HepG2 (cell line): ENCODE measurements around the gene TUBA4B. TPM values are rescaled to one million over a fixed set of nuclear protein-coding genes. Genes with fewer than 3 reads are reported as not detected.
A peak's percentile ranks its signal among the peaks of the same experiment; 100 is the strongest.

ENCODE experiments used
- FOSL1 ChIP-seq: sonication (generic); formaldehyde crosslinking; IDR thresholded peaks from 2 replicates; pipeline ENCODE4 v1.9.0; 2021; ENCODE audit warnings: missing genetic modification reagents, borderline replicate concordance
- RAD51 ChIP-seq: fragments of 450-650 bp; IDR thresholded peaks from 2 replicates; pipeline ENCODE4 v1.6.1; 2016; ENCODE audit warnings: borderline replicate concordance
- TP53 ChIP-seq: sonication (generic); formaldehyde crosslinking; conservative IDR thresholded peaks from 2 replicates; pipeline ENCODE4 v1.4.0; 2020; ENCODE audit warnings: missing genetic modification reagents
- polyA plus RNA-seq, 8 experiments: library from polyadenylated mRNA; depleted of rRNA in 3 of 8; stranded (reverse) in 7 of 8; unstranded in 1 of 8; fragments of >200 nt; fragmentation: Illumina TruSeq in 4 of 8; extraction: Trizol in 4 of 8; gene quantifications; 2 replicates each; pipeline versions ENCODE4 v1.2.1 to v1.2.3, GENCODE V29; 2011 to 2016; ENCODE audit warnings: low read depth in 4 of 8, missing spikeins in 1 of 8, mixed read lengths in 1 of 8; ENCODE audit not compliant: insufficient read depth in 1 of 8
- total RNA-seq, 5 experiments: library from RNA; depleted of rRNA; stranded (reverse); fragments of >200 nt; fragmentation: Illumina TruSeq; extraction: Trizol; gene quantifications; 2 replicates each; pipeline ENCODE4 v1.2.3, GENCODE V29; 2016; ENCODE audit warnings: low read depth in 1 of 5
- TF ChIP-seq, protein P1 (sequence below): IDR thresholded peaks from 2 replicates; pipeline ENCODE4 v1.6.1; 2016; ENCODE audit warnings: mild to moderate bottlenecking, missing biosample characterization, missing genetic modification reagents
- TF ChIP-seq, protein P2 (sequence below): sonication (generic); formaldehyde crosslinking; IDR thresholded peaks from 2 replicates; pipeline ENCODE4 v1.5.0; 2020; ENCODE audit warnings: mild to moderate bottlenecking, missing genetic modification reagents, borderline replicate concordance
- TF ChIP-seq, protein P3 (sequence below): IDR thresholded peaks from 2 replicates; pipeline ENCODE4 v1.6.1; 2016; ENCODE audit warnings: mild to moderate bottlenecking
- TF ChIP-seq, protein P4 (sequence below): sonication (generic); formaldehyde crosslinking; IDR thresholded peaks from 2 replicates; pipeline ENCODE4 v1.5.0; 2020; ENCODE audit warnings: mild to moderate bottlenecking, missing genetic modification reagents, borderline replicate concordance
- TF ChIP-seq, protein P5 (sequence below): sonication (generic); formaldehyde crosslinking; IDR thresholded peaks from 2 replicates; pipeline ENCODE4 v1.5.1; 2020; ENCODE audit warnings: mild to moderate bottlenecking, missing genetic modification reagents, borderline replicate concordance
- TF ChIP-seq, protein P6 (sequence below): sonication (generic); formaldehyde crosslinking; IDR thresholded peaks from 2 replicates; pipeline ENCODE4 v1.4.0; 2020; ENCODE audit warnings: mild to moderate bottlenecking, missing genetic modification reagents

TUBA4B gene
- total and polyA plus RNA-seq, 2 of the 13 experiments (the other 11 are each of a cell fraction or from before 2014, with no cell fraction given): 0.18 to 0.22 TPM

DNA sequence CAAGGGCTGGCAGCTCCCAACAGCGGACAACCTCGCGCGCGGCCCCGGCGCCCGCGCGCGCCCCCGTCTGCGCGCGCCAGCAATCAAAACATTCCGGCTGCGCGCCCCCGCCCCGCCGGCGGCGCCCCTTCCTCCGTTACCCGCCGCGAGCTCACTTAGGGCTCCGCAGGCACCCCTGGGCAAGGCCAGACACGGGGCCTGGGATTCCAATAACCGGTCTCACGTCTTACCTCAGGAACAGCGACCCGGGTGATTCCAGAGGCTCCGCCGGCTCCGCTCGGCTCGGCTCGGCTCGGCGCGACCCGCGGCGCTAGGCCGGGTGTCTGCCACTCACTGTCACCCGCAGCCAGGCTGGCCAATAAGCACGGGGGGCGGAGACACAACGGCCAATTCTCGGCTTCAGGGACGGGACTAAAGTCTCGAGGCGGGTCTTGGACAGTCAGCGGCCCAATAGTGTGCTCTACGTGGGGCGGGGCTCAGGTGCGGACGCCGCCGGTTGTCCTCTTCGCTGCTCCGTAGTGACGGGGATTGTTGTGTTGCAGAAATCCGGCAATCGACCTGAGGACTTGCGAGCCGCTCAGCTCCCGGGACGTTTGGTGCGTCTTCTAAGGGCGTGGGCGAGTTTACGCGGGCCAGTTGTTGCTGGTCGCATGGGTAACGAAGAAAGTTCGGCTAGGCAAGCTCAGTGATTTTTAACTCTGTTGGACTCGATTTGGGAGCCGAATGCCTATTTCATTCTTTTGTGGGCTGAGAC, 23.6 kb upstream of the TUBA4B start, which contains the start of the genes ANKZF1 and ATG9A (continued):
- TF ChIP-seq, protein P1, sequence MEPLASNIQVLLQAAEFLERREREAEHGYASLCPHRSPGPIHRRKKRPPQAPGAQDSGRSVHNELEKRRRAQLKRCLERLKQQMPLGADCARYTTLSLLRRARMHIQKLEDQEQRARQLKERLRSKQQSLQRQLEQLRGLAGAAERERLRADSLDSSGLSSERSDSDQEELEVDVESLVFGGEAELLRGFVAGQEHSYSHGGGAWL (CRISPR knock-in tag): 0 out of 2 replicates have a peak, but pooled peaks have one; percentile 45
- TF ChIP-seq, protein P2, sequence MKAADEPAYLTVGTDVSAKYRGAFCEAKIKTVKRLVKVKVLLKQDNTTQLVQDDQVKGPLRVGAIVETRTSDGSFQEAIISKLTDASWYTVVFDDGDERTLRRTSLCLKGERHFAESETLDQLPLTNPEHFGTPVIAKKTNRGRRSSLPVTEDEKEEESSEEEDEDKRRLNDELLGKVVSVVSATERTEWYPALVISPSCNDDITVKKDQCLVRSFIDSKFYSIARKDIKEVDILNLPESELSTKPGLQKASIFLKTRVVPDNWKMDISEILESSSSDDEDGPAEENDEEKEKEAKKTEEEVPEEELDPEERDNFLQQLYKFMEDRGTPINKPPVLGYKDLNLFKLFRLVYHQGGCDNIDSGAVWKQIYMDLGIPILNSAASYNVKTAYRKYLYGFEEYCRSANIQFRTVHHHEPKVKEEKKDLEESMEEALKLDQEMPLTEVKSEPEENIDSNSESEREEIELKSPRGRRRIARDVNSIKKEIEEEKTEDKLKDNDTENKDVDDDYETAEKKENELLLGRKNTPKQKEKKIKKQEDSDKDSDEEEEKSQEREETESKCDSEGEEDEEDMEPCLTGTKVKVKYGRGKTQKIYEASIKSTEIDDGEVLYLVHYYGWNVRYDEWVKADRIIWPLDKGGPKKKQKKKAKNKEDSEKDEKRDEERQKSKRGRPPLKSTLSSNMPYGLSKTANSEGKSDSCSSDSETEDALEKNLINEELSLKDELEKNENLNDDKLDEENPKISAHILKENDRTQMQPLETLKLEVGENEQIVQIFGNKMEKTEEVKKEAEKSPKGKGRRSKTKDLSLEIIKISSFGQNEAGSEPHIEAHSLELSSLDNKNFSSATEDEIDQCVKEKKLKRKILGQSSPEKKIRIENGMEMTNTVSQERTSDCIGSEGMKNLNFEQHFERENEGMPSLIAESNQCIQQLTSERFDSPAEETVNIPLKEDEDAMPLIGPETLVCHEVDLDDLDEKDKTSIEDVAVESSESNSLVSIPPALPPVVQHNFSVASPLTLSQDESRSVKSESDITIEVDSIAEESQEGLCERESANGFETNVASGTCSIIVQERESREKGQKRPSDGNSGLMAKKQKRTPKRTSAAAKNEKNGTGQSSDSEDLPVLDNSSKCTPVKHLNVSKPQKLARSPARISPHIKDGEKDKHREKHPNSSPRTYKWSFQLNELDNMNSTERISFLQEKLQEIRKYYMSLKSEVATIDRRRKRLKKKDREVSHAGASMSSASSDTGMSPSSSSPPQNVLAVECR (CRISPR knock-in tag): peak; percentile 96
- TF ChIP-seq, protein P3, sequence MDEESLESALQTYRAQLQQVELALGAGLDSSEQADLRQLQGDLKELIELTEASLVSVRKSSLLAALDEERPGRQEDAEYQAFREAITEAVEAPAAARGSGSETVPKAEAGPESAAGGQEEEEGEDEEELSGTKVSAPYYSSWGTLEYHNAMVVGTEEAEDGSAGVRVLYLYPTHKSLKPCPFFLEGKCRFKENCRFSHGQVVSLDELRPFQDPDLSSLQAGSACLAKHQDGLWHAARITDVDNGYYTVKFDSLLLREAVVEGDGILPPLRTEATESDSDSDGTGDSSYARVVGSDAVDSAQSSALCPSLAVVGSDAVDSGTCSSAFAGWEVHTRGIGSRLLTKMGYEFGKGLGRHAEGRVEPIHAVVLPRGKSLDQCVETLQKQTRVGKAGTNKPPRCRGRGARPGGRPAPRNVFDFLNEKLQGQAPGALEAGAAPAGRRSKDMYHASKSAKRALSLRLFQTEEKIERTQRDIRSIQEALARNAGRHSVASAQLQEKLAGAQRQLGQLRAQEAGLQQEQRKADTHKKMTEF: no peak
- no peak for TF ChIP-seq RAD51
- TF ChIP-seq, protein P4, sequence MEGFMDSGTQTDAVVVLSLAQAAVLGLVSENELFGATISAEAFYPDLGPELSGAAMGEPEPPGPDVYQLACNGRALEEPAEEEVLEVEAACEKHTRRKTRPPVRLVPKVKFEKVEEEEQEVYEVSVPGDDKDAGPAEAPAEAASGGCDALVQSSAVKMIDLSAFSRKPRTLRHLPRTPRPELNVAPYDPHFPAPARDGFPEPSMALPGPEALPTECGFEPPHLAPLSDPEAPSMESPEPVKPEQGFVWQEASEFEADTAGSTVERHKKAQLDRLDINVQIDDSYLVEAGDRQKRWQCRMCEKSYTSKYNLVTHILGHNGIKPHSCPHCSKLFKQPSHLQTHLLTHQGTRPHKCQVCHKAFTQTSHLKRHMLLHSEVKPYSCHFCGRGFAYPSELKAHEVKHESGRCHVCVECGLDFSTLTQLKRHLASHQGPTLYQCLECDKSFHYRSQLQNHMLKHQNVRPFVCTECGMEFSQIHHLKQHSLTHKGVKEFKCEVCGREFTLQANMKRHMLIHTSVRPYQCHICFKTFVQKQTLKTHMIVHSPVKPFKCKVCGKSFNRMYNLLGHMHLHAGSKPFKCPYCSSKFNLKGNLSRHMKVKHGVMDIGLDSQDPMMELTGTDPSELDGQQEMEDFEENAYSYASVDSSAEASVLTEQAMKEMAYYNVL (CRISPR knock-in tag): no peak
- TF ChIP-seq, protein P5, sequence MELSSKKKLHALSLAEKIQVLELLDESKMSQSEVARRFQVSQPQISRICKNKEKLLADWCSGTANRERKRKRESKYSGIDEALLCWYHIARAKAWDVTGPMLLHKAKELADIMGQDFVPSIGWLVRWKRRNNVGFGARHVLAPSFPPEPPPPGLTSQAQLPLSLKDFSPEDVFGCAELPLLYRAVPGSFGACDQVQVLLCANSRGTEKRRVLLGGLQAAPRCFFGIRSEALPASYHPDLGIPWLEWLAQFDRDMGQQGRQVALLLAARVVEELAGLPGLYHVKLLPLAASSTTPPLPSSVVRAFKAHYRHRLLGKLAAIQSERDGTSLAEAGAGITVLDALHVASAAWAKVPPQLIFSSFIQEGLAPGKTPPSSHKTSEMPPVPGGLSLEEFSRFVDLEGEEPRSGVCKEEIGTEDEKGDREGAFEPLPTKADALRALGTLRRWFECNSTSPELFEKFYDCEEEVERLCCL (CRISPR knock-in tag): 0 out of 2 replicates have a peak, but pooled peaks have one; percentile 23
- TF ChIP-seq, protein P6, sequence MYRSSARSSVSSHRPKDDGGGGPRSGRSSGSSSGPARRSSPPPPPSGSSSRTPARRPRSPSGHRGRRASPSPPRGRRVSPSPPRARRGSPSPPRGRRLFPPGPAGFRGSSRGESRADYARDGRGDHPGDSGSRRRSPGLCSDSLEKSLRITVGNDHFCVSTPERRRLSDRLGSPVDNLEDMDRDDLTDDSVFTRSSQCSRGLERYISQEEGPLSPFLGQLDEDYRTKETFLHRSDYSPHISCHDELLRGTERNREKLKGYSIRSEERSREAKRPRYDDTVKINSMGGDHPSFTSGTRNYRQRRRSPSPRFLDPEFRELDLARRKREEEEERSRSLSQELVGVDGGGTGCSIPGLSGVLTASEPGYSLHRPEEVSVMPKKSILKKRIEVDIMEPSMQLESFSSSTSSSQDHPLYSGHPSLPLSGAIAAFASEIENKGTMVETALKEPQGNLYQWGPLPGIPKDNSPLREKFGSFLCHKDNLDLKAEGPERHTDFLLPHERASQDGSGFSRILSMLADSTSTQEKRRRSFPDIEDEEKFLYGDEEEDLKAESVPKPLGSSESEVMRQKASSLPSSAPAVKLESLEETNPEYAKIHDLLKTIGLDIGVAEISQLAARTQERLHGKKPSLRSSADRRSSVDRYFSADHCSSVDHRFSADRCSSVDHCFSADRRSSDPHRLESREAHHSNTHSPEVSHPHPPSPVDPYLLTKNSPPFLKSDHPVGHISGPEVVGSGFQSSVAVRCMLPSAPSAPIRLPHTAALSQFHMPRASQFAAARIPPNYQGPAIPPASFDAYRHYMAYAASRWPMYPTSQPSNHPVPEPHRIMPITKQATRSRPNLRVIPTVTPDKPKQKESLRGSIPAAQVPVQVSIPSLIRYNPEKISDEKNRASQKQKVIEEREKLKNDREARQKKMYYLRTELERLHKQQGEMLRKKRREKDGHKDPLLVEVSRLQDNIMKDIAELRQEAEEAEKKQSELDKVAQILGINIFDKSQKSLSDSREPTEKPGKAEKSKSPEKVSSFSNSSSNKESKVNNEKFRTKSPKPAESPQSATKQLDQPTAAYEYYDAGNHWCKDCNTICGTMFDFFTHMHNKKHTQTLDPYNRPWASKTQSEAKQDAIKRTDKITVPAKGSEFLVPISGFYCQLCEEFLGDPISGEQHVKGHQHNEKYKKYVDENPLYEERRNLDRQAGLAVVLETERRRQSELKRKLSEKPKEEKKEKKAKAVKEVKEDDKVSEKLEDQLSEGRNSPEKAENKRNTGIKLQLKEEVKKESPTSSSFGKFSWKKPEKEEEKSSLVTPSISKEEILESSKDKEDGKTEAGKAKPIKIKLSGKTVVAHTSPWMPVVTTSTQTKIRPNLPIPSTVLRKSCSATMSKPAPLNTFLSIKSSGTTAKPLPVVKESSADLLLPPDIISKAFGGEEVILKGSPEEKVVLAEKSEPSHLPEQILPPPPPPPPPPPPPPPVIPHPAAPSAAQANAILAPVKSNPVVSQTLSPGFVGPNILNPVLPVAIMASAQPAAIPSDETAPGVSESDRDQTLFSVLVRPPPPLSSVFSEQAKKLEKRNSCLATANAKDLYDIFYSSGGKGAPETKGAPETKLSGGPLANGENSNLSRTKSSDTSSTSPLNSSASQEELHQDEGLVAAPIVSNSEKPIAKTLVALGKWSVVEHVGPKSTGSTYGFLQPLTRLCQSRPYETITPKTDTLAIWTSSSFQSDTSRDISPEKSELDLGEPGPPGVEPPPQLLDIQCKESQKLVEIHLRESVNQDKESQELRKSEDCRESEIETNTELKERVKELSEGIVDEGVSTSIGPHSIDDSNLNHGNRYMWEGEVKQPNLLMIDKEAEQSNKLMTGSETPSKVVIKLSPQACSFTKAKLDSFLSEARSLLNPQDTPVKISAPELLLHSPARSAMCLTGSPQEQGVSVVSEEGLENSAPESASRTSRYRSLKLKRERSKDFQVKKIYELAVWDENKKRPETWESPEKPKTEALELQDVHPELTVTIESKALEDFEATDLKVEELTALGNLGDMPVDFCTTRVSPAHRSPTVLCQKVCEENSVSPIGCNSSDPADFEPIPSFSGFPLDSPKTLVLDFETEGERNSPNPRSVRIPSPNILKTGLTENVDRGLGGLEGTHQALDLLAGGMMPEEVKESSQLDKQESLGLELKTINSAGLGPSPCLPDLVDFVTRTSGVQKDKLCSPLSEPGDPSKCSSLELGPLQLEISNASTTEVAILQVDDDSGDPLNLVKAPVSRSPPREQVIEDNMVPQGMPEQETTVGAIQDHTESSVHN (CRISPR knock-in tag): no peak; the same call in 1 of the 2 replicates
- no peak for TF ChIP-seq TP53 (CRISPR knock-in tag)
- TF ChIP-seq FOSL1 (CRISPR knock-in tag): no peak
